Effector CD8-positive, alpha-beta T cell (primary cell): ENCODE results near the gene ANKRD11.
"Not testable (repeated sequence)": the region's sequence is repeated elsewhere in the genome, so short reads cannot be mapped to it uniquely, and the experiment has no call there.

ENCODE experiments used
- DNase-seq: peaks from one replicate; lab custom pipeline; 2025; lab: John Stamatoyannopoulos, UW

ANKRD11 gene

GRCh38 chr16:89402962-89403361, 87.4 kb downstream of the ANKRD11 start:
- peak; percentile 22 for DNase-seq

GRCh38 chr16:89401641-89402445, 88.5 kb downstream of the ANKRD11 start:
- DNase-seq: no peak

- no peak for DNase-seq
Observed at GRCh38 chr16:89401205-89401604, 89.2 kb downstream of the ANKRD11 start.

GRCh38 chr16:89400740-89401139, 89.6 kb downstream of the ANKRD11 start:
- no peak for DNase-seq

GRCh38 chr16:89398924-89399323, 91.4 kb downstream of the ANKRD11 start:
- no peak for DNase-seq

- DNase-seq: no peak
Observed at GRCh38 chr16:89397331-89397861, 93.0 kb downstream of the ANKRD11 start.

GRCh38 chr16:89396156-89396555, 94.2 kb downstream of the ANKRD11 start:
- no peak for DNase-seq

- no peak for DNase-seq
Observed at GRCh38 chr16:89395150-89396142, 94.9 kb downstream of the ANKRD11 start.

- DNase-seq: no peak
Observed at GRCh38 chr16:89393738-89394406, 96.5 kb downstream of the ANKRD11 start.

GRCh38 chr16:89392881-89393737, 97.3 kb downstream of the ANKRD11 start:
- no peak for DNase-seq

GRCh38 chr16:89390224-89390583, 100.2 kb downstream of the ANKRD11 start:
- not testable (repeated sequence) for DNase-seq

GRCh38 chr16:89389504-89390223, 100.7 kb downstream of the ANKRD11 start:
- not testable (repeated sequence) for DNase-seq

GRCh38 chr16:89388536-89388935, 101.8 kb downstream of the ANKRD11 start:
- no peak for DNase-seq

GRCh38 chr16:89386306-89387185, 103.8 kb downstream of the ANKRD11 start:
- DNase-seq: no peak

- no peak for DNase-seq
Observed at GRCh38 chr16:89385712-89386111, 104.6 kb downstream of the ANKRD11 start.

GRCh38 chr16:89384282-89384681, 106.1 kb downstream of the ANKRD11 start:
- no peak for DNase-seq

GRCh38 chr16:89383095-89384003, 107.0 kb downstream of the ANKRD11 start:
- no peak for DNase-seq

- DNase-seq: not testable (repeated sequence)
Observed at GRCh38 chr16:89382555-89382954, 107.8 kb downstream of the ANKRD11 start.
